Measurements from ENCODE around the gene MGAM2. TPM values are rescaled to one million over a fixed set of nuclear protein-coding genes. Genes with fewer than 3 reads are reported as not detected.

MGAM2 gene
- total and polyA plus RNA-seq, 2 donors, result 0.03 to 0.05 TPM

GRCh38 chr7:142228537-142229104, 117.1 kb downstream of the MGAM2 start:
- no peak for DNase-seq (ENCODE audit: extremely low spot score)
- no peaks in the 10 kb centered on the region for H3K36me3 ChIP-seq (ENCODE audit: insufficient read depth)
- 46% methylated on average over 1 of the region's 1 CpG for WGBS
- no peak overlapping the region for H3K27ac ChIP-seq (ENCODE audit: low read depth)
- no peak overlapping the region for H3K4me3 ChIP-seq (ENCODE audit: low read depth, low read length)
- no peaks in the 10 kb centered on the region for H3K4me1 ChIP-seq (ENCODE audit: insufficient read depth)

DNA sequence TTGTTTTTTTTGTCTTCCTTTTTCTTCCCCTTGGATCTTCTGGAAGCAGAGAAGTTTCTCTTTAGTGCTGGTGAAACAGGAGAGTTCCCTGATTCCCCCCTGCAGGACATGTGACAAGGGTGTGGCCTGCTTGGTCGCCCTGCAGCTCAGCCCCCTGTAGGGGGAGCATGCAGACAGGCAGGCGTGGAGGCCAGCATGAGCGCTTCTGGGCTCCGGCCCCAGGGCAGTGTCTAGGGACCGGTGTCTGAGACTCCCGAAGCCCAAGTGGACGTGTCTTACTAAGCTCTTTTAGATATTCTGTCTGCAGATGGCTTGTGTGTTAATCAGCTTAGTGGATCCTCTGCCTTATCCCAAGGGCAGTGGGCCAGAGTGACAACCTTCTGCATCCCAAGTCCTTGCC, 120.2 kb downstream of the MGAM2 start:
- Histone ChIP-seq H3K27ac (ENCODE audit: low read depth) (no peak overlapping the region), H3K4me3 (ENCODE audit: low read depth, low read length) (no peak overlapping the region), H3K4me1 (ENCODE audit: insufficient read depth) (no peaks in the 10 kb centered on the region), H3K36me3 (ENCODE audit: insufficient read depth) (no peaks in the 10 kb centered on the region)
- no peak for DNase-seq (ENCODE audit: extremely low spot score)
- WGBS, result 41% methylated on average over 7 of the region's 7 CpGs

GRCh38 chr7:142240546-142240945, 129.0 kb downstream of the MGAM2 start:
- H3K4me1 ChIP-seq (ENCODE audit: insufficient read depth), result no peaks in the 10 kb centered on the region
- no peak for DNase-seq (ENCODE audit: extremely low spot score)
- 60% methylated on average over 4 of the region's 4 CpGs for WGBS

DNA sequence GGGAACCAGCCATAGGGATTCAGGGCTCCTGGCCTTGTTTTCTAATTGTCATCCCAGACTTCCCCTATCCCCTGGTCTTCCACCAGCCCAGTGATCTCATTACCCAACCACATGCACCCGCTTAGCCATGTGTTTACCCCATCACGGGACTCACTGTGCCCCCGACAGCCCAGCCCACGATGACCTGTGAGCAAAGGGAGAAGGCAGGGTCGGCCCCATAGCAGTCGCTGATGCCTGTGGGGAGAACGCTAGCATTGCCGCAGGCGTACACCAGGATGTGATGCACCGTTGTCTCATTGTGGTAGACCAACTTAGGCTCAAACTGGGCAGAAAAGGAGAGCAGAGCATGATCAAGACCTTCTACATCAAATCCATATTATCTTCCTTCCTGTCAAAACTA, 132.3 kb downstream of the MGAM2 start:
- H3K4me3 ChIP-seq (ENCODE audit: low read depth, low read length), result no peak overlapping the region
- H3K4me1 ChIP-seq (ENCODE audit: insufficient read depth), result no peaks in the 10 kb centered on the region
- no peak for DNase-seq (ENCODE audit: extremely low spot score)
- H3K36me3 ChIP-seq (ENCODE audit: insufficient read depth), result no peaks in the 10 kb centered on the region
- 88% methylated on average over 10 of the region's 10 CpGs for WGBS
- no peak overlapping the region for H3K27ac ChIP-seq (ENCODE audit: low read depth)

More at GRCh38 chr7:142240546-142240945, 129.0 kb downstream of the MGAM2 start:
- Histone ChIP-seq H3K4me3 (ENCODE audit: low read depth, low read length) (no peak overlapping the region), H3K27ac (ENCODE audit: low read depth) (no peak overlapping the region), H3K36me3 (ENCODE audit: insufficient read depth) (no peaks in the 10 kb centered on the region)

GRCh38 chr7:142248166-142249160, 136.9 kb downstream of the MGAM2 start:
- no peaks in the 10 kb centered on the region for H3K4me1 ChIP-seq (ENCODE audit: insufficient read depth)
- no peak for DNase-seq (ENCODE audit: extremely low spot score)
- H3K4me3 ChIP-seq (ENCODE audit: low read depth, low read length), result no peak overlapping the region
- 52% methylated on average over 7 of the region's 7 CpGs for WGBS
- H3K36me3 ChIP-seq (ENCODE audit: insufficient read depth), result no peaks in the 10 kb centered on the region
- no peak overlapping the region for H3K27ac ChIP-seq (ENCODE audit: low read depth)

DNA sequence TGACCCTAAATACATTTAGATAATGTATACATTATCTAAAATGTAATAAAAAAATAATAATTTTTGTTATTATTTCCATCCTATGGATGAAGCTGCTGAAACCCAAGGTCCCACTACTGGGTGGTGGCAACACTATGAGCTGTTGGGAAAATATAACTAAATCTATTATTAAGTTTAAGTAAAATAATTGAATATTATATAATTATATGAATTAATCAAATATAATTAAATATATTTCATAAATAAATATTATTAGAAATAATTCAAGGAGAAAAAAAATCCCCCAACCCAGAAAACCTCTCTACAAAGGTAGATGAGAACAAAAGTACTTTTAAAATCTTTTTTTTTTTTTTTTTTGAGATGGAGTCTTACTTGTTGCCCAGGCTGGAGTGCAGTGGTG, 138.4 kb downstream of the MGAM2 start:
- Histone ChIP-seq H3K36me3 (ENCODE audit: insufficient read depth) (no peaks in the 10 kb centered on the region), H3K27ac (ENCODE audit: low read depth) (no peak overlapping the region), H3K4me3 (ENCODE audit: low read depth, low read length) (no peak overlapping the region), H3K4me1 (ENCODE audit: insufficient read depth) (no peaks in the 10 kb centered on the region)
- DNase-seq (ENCODE audit: extremely low spot score), result no peak

DNA sequence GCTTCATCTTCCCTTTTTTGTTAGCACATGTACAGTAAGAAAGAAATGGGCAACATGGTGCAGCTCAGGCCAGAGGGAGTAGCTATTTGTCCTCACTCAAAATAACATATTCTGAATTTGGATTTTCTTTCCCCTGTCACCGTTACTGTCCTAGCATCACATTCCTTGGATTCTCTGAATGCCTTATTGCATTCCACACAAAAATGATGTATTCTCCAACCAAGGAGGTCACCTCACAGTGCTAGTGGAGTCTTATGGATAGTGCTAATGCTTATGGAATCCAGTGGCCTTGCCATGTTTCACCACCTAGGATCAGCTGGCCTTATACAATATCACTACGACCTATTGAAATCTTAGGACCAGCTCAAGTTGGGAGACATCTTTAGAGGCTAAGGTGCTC, 139.2 kb downstream of the MGAM2 start:
- Histone ChIP-seq H3K4me3 (ENCODE audit: low read depth, low read length) (no peak overlapping the region), H3K27ac (ENCODE audit: low read depth) (no peak overlapping the region), H3K36me3 (ENCODE audit: insufficient read depth) (no peaks in the 10 kb centered on the region), H3K4me1 (ENCODE audit: insufficient read depth) (no peaks in the 10 kb centered on the region)
- 60% methylated on average over 2 of the region's 2 CpGs for WGBS
- DNase-seq (ENCODE audit: extremely low spot score), result no peak

DNA sequence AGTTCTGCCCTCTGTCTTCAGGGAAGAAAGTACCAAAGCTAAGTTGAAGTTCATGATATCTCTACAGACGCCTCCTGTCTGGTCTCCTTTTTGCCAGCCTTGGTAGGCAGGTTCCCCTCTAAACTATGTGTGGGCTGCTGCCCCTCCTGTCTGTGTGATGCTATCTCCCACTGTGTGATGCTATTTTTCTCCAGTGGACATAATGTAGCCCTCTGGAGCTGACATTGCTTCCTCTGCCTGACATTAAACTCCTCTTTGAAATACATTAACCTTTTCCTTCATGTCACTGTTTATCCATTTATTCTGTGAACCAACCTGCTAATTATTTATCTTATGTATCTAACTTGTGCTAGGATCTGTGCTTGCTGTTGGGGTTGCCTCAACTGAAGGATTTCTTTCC, 146.4 kb downstream of the MGAM2 start, which contains the start of gene PRSS58:
PRSS58 (minus strand) TSS at position 101 of the 400 bp plus-strand sequence. CDS start 351 bp downstream, outside the sequence.
- WGBS, result 42% methylated on average over 1 of the region's 1 CpG
- no peak for DNase-seq (ENCODE audit: extremely low spot score)
- H3K4me1 ChIP-seq (ENCODE audit: insufficient read depth), result no peaks in the 10 kb centered on the region
- no peak within 1 kb of the TSS for H3K27ac ChIP-seq (ENCODE audit: low read depth)
- H3K36me3 ChIP-seq (ENCODE audit: insufficient read depth), result no peaks in the 10 kb centered on the region
- no peak within 1 kb of the TSS for H3K4me3 ChIP-seq (ENCODE audit: low read depth, low read length)

DNA sequence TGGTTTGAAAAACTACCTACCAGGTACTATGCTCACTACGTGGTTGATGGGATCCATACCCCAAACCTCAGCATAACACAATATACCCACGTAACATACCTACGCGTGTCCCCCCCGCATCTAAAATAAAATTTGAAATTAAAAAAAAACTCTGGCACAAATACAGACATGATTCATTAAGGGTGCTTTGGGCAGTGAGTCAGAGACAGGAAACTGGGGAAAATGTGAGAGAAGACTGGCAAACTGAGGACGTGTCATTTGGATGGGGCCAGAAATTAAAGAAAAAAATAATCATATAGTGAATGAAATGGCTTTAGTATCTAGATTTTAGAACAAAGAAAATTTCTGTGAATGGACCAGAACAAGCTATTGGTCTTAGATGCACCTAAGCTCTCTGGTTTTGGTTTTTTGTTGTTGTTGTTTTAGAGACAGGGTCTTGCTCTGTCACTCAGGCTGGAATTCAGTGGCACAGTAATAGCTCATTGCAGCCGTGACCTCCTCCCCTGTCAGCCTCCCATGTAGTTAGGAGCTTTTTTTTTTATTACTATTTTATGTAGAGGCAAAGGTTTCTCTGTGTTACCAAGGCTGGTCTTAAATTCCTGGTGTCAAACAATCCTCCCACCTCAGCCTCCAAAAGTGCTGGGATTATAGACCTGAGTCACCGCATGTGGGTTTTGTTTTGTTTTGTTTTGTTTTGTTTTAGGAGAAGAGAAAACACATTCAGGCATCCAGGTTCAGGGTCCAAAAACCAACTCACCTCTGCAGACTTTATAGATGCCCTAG, 152.3 kb downstream of the MGAM2 start:
- 79% methylated on average over 8 of the region's 8 CpGs for WGBS
- H3K4me1 ChIP-seq (ENCODE audit: insufficient read depth), result no peaks in the 10 kb centered on the region
- H3K27ac ChIP-seq (ENCODE audit: low read depth), result no peak overlapping the region

More for the DNA sequence above, 152.3 kb downstream of the MGAM2 start:
- DNase-seq (ENCODE audit: extremely low spot score), result no peak
- no peak overlapping the region for H3K4me3 ChIP-seq (ENCODE audit: low read depth, low read length)
- no peaks in the 10 kb centered on the region for H3K36me3 ChIP-seq (ENCODE audit: insufficient read depth)

Other genes with a start within 250 kb of the MGAM2 start
- 0.63 TPM for gene OR9A4, start 195.3 kb upstream of the MGAM2 start, total RNA-seq
- gene OR9A4, start 195.3 kb upstream of the MGAM2 start, polyA plus RNA-seq, result not detected
- 0.16 TPM for gene CLEC5A, start 164.7 kb upstream of the MGAM2 start, total RNA-seq
- gene CLEC5A, start 164.7 kb upstream of the MGAM2 start, polyA plus RNA-seq, result 0.38 TPM
- not detected for gene TAS2R38, start 137.9 kb upstream of the MGAM2 start, total RNA-seq
- gene TAS2R38, start 137.9 kb upstream of the MGAM2 start, polyA plus RNA-seq, result not detected
- gene MGAM, start 115.8 kb upstream of the MGAM2 start, total RNA-seq, result 0.90 TPM
- 0.16 TPM for gene MGAM, start 115.8 kb upstream of the MGAM2 start, polyA plus RNA-seq
- not detected for gene PRSS58, start 146.3 kb downstream of the MGAM2 start, total RNA-seq
- not detected for gene PRSS58, start 146.3 kb downstream of the MGAM2 start, polyA plus RNA-seq

Measured in urinary bladder (tissue), 4 donors.